Left ventricle myocardium inferior (tissue), 1 donor: ENCODE measurements around the gene HPX. TPM values are rescaled to one million over a fixed set of nuclear protein-coding genes. Genes with fewer than 3 reads are reported as not detected.
A peak's percentile ranks its signal among the peaks of the same experiment; 100 is the strongest.

Experiments used
- DNase-seq: peaks from one replicate; pipeline ENCODE4 v3.0.0-alpha.2; 2020
- H3K27ac ChIP-seq: fragments of 200-600 bp; replicated peaks from 2 replicates; pipeline ENCODE4 v1.8.0; 2021
- H3K27me3 ChIP-seq: fragments of 200-600 bp; 2 replicates; pipeline ENCODE4 v1.8.0; 2021; ENCODE audit warnings: low read depth
- H3K36me3 ChIP-seq: fragments of 200-600 bp; 2 replicates; pipeline ENCODE4 v1.8.0; 2021
- H3K4me1 ChIP-seq: fragments of 200-600 bp; 2 replicates; pipeline ENCODE4 v1.8.0; 2021
- H3K4me3 ChIP-seq: fragments of 200-600 bp; 2 replicates; pipeline ENCODE4 v1.8.0; 2021; ENCODE audit warnings: mild to moderate bottlenecking, moderate library complexity
- H3K9me3 ChIP-seq: fragments of 200-600 bp; replicated peaks from 2 replicates; pipeline ENCODE4 v1.8.0; 2021
- intact Hi-C: fragments of 100-400 bp; cut with micrococcal nuclease; formaldehyde crosslinking; loops from one replicate; pipeline ENCODE4 v1.11.0; 2022
- total RNA-seq: library from RNA; stranded (reverse); fragmentation: NEBNext Ultra II Directional; extraction: Animal tissue kit (Norgen Biotek cat#: 25700); gene quantifications from one replicate; pipeline ENCODE4 v1.2.1, GENCODE V29; 2021
- TF ChIP-seq, protein P1 (sequence below): fragments of 200-600 bp; IDR thresholded peaks from 2 replicates; pipeline ENCODE4 v1.8.0; 2021; ENCODE audit warnings: antibody characterized with exemption, mild to moderate bottlenecking, borderline replicate concordance
- donor health status: DM: no; HTN: yes; CAD: no; lungs with severe emphysema.

Gene HPX
- total RNA-seq, 1 donor from 2014 or later, result 0.44 TPM

GRCh38 chr11:6481012-6481923 is 40.5 kb upstream of the HPX start, which contains the start of the genes ARFIP2 and TIMM10B:
TSS of gene ARFIP2 (minus strand) at chr11:6481331. CDS start at chr11:6480421, 910 bp downstream.
TSS of gene TIMM10B (plus strand) at chr11:6481501. CDS start at chr11:6481517, 16 bp downstream.
- Histone ChIP-seq H3K36me3 (peaks cover 66% of the 10 kb centered on the region), H3K4me1 (peaks cover 38% of the 10 kb centered on the region)

DNA sequence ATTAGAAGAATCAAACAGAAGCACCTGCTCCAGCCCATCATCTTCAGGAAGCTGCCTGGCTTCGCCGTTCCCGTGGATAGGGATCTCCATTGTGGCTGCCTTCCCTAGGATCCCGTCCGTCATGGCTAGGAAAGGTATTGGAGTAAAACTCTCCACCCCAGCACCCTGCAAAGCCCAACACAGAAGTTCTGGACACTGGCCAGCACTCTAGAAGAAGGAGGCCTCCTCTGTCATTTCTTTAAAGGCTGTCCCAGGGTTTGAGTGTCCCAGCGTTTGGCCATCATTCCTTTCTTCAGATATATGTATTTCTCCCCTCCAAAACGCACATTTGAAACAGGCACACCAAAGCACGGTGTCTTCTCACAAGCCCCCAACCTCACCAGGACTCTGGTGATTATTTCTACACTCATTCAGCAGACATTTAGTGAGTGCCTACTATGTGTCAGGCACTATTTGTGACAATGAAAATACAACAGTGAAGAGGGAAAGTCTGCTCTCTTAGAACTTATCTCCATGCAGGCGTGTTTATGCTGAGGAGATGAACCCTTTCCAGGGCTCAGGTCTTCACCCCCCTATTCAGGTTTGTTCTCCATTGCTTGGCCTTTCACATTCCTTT is 39.6 kb upstream of the HPX start:
- H3K4me3 ChIP-seq, result peak overlapping the region; percentile 91
- H3K4me1 ChIP-seq, result peaks cover 38% of the 10 kb centered on the region
- intact Hi-C loops, result no loop called here
- H3K36me3 ChIP-seq, result peaks cover 59% of the 10 kb centered on the region
- H3K9me3 ChIP-seq, result no peaks in the 10 kb centered on the region
- DNase-seq, result no peak
- TF ChIP-seq, protein P1, sequence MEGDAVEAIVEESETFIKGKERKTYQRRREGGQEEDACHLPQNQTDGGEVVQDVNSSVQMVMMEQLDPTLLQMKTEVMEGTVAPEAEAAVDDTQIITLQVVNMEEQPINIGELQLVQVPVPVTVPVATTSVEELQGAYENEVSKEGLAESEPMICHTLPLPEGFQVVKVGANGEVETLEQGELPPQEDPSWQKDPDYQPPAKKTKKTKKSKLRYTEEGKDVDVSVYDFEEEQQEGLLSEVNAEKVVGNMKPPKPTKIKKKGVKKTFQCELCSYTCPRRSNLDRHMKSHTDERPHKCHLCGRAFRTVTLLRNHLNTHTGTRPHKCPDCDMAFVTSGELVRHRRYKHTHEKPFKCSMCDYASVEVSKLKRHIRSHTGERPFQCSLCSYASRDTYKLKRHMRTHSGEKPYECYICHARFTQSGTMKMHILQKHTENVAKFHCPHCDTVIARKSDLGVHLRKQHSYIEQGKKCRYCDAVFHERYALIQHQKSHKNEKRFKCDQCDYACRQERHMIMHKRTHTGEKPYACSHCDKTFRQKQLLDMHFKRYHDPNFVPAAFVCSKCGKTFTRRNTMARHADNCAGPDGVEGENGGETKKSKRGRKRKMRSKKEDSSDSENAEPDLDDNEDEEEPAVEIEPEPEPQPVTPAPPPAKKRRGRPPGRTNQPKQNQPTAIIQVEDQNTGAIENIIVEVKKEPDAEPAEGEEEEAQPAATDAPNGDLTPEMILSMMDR, result no peak
- no peaks in the 10 kb centered on the region for H3K27me3 ChIP-seq
- H3K27ac ChIP-seq, result peak overlapping the region; percentile 93

More at GRCh38 chr11:6481012-6481923, 40.5 kb upstream of the HPX start, which contains the start of the genes ARFIP2 and TIMM10B:
- intact Hi-C loops, result no loop called here
- no peaks in the 10 kb centered on the region for H3K27me3 ChIP-seq
- H3K9me3 ChIP-seq, result no peaks in the 10 kb centered on the region
- H3K27ac ChIP-seq, result peak within 1 kb of the TSS; percentile 93
- peak within 1 kb of the TSS; percentile 91 for H3K4me3 ChIP-seq
- peak; percentile 99 for DNase-seq
- TF ChIP-seq, protein P1, result no peak

GRCh38 chr11:6476571-6476970 is 35.8 kb upstream of the HPX start:
- H3K27ac ChIP-seq, result no peak overlapping the region
- intact Hi-C loops, result no loop called here
- TF ChIP-seq, protein P1, result no peak

DNA sequence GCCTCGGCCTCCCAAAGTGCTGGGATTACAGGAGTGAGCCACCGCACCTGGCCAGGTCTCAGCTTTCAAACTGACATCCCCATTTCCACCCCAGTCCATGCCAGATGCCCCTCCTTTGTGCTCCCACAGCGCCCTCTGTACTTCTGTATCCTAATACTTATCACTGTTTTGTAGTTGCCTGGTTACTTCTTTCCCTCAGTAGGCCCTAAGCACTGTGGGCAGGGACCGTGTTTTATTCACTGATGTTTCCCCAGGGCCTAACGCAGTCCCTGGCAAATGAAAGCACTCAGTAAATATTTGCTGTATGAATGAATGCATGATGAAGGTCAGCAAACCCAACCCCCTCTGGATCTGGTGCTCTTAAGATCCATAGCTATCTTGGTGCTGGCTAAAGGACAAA is 35.1 kb upstream of the HPX start:
- H3K27me3 ChIP-seq, result no peaks in the 10 kb centered on the region
- H3K4me1 ChIP-seq, result peaks cover 41% of the 10 kb centered on the region
- H3K36me3 ChIP-seq, result peaks cover 28% of the 10 kb centered on the region
- H3K9me3 ChIP-seq, result no peaks in the 10 kb centered on the region
- DNase-seq, result no peak
- intact Hi-C loops, result no loop called here
- H3K4me3 ChIP-seq, result no peak overlapping the region
- no peak overlapping the region for H3K27ac ChIP-seq
- TF ChIP-seq, protein P1, result no peak

More at GRCh38 chr11:6476571-6476970, 35.8 kb upstream of the HPX start:
- DNase-seq, result no peak
- Histone ChIP-seq H3K27me3 (no peaks in the 10 kb centered on the region), H3K36me3 (peaks cover 28% of the 10 kb centered on the region), H3K4me3 (no peak overlapping the region), H3K4me1 (peaks cover 45% of the 10 kb centered on the region), H3K9me3 (no peaks in the 10 kb centered on the region)

DNA sequence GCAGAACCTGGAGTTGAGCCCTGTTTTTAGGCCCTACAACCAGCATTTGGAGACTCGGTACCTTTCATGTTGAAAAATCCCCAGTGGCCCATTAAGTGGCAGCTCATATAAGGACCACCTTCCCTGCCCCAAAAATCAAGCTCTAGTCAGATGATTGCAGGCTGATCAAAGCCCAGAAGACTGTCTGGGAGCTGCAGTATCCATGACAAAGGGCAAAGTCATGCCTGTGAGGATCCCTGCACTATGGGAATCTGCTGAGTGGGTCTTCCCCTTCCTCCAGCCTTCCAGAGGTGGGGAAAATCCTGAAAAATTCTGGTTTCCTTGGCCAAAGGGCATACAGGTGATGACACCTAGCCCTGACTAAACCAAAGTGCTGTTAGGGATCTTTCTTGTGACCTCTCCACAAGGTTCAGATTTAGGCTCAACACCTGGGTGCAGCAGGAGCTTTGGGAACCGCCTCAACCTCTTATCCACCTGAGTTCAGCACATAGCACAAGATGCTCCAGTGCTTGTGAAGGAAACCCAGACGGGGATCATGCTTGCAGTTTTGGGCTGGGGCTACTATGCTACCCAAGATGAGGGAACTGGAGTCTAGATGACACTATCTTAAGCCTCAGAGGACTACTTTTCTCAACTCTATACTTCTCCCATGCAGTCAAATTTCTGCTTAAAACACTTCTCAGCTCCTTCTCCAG is 34.2 kb upstream of the HPX start:
- intact Hi-C loops, result no loop called here
- H3K27me3 ChIP-seq, result no peaks in the 10 kb centered on the region
- no peak for DNase-seq
- no peaks in the 10 kb centered on the region for H3K9me3 ChIP-seq
- TF ChIP-seq, protein P1, result no peak
- H3K4me1 ChIP-seq, result peaks cover 32% of the 10 kb centered on the region
- H3K36me3 ChIP-seq, result peaks cover 28% of the 10 kb centered on the region
- peak overlapping the region; percentile 91 for H3K27ac ChIP-seq
- H3K4me3 ChIP-seq, result no peak overlapping the region
